ENCODE results near the gene PCDH9. TPM values are rescaled to one million over a fixed set of nuclear protein-coding genes. Genes with fewer than 3 reads are reported as not detected.

The PCDH9 gene
- total RNA-seq, 1 experiment from 2014 or later = 0.11 TPM

- no peaks in the 10 kb centered on the region for H3K27me3 Mint-ChIP-seq (ENCODE audit: insufficient read depth, unreplicated experiment)
- no peaks in the 10 kb centered on the region for H3K9me3 Mint-ChIP-seq (ENCODE audit: unreplicated experiment)
- no TSS peak for BruUV-seq (replicated peaks)
- intact Hi-C loops (cut with micrococcal nuclease; ENCODE audit: unreplicated experiment) = no loop called here
- no peak overlapping the region for H3K4me3 Mint-ChIP-seq (ENCODE audit: unreplicated experiment)
- Histone ChIP-seq H3K4me3 (ENCODE audit: low read depth, low read length) (no peak overlapping the region), H3K27me3 (replicated peaks; ENCODE audit: control insufficient read depth, insufficient read depth, low read length) (no peaks in the 10 kb centered on the region), H3K36me3 (ENCODE audit: control insufficient read depth, insufficient read depth, low read length) (no peaks in the 10 kb centered on the region), H3K9me3 (no peaks in the 10 kb centered on the region; the same call in 1 of the 2 replicates), H3K4me1 (no peaks in the 10 kb centered on the region)
- POLR2A ChIA-PET = no interaction called here
- H3K27ac Mint-ChIP-seq (ENCODE audit: unreplicated experiment) = no peak overlapping the region
- no peaks in the 10 kb centered on the region for H3K36me3 Mint-ChIP-seq (ENCODE audit: insufficient read depth, unreplicated experiment)
- TF ChIP-seq CTCF (IDR thresholded peaks at IDR 0.05; ENCODE audit: insufficient read depth in 1 of 2, low read depth in 1 of 2, low read length in 1 of 2, severe bottlenecking in 1 of 2, unreplicated experiment in 1 of 2) = no peak
- H3K4me1 Mint-ChIP-seq (ENCODE audit: low read depth, unreplicated experiment) = no peaks in the 10 kb centered on the region
- no peak for DNase-seq
- CTCF ChIA-PET = no interaction called here
Measured at GRCh38 chr13:66430728-66431127, 799.4 kb downstream of the PCDH9 start.

- Mint-ChIP-seq H3K4me3 (ENCODE audit: unreplicated experiment) (no peak overlapping the region), H3K36me3 (ENCODE audit: insufficient read depth, unreplicated experiment) (no peaks in the 10 kb centered on the region), H3K27me3 (ENCODE audit: insufficient read depth, unreplicated experiment) (no peaks in the 10 kb centered on the region), H3K4me1 (ENCODE audit: low read depth, unreplicated experiment) (no peaks in the 10 kb centered on the region), H3K27ac (ENCODE audit: unreplicated experiment) (no peak overlapping the region), H3K9me3 (ENCODE audit: unreplicated experiment) (no peaks in the 10 kb centered on the region)
- no TSS peak for BruUV-seq (replicated peaks)
- CTCF ChIA-PET = no interaction called here
- POLR2A ChIA-PET = no interaction called here
- H3K4me3 ChIP-seq (ENCODE audit: low read depth, low read length) = no peak overlapping the region
- intact Hi-C loops (cut with micrococcal nuclease; ENCODE audit: unreplicated experiment) = no loop called here
- no peaks in the 10 kb centered on the region; the same call in 1 of the 2 replicates for H3K9me3 ChIP-seq
- no peaks in the 10 kb centered on the region for H3K4me1 ChIP-seq
- no peaks in the 10 kb centered on the region for H3K27me3 ChIP-seq (replicated peaks; ENCODE audit: control insufficient read depth, insufficient read depth, low read length)
- TF ChIP-seq CTCF (IDR thresholded peaks at IDR 0.05; ENCODE audit: insufficient read depth in 1 of 2, low read depth in 1 of 2, low read length in 1 of 2, severe bottlenecking in 1 of 2, unreplicated experiment in 1 of 2) = no peak
- no peak for DNase-seq
- no peaks in the 10 kb centered on the region for H3K36me3 ChIP-seq (ENCODE audit: control insufficient read depth, insufficient read depth, low read length)
Measured at GRCh38 chr13:66430269-66430668, 799.9 kb downstream of the PCDH9 start.

GRCh38 chr13:66429156-66429555, 801.0 kb downstream of the PCDH9 start:
- no peaks in the 10 kb centered on the region for H3K36me3 ChIP-seq (ENCODE audit: control insufficient read depth, insufficient read depth, low read length)
- no peaks in the 10 kb centered on the region for H3K27me3 ChIP-seq (replicated peaks; ENCODE audit: control insufficient read depth, insufficient read depth, low read length)
- H3K27me3 Mint-ChIP-seq (ENCODE audit: insufficient read depth, unreplicated experiment) = no peaks in the 10 kb centered on the region
- no peaks in the 10 kb centered on the region for H3K4me1 Mint-ChIP-seq (ENCODE audit: low read depth, unreplicated experiment)
- H3K9me3 ChIP-seq = no peaks in the 10 kb centered on the region; the same call in 1 of the 2 replicates
- H3K4me1 ChIP-seq = no peaks in the 10 kb centered on the region
- no peak overlapping the region for H3K4me3 ChIP-seq (ENCODE audit: low read depth, low read length)
- POLR2A ChIA-PET = no interaction called here
- no peak for DNase-seq
- no peaks in the 10 kb centered on the region for H3K9me3 Mint-ChIP-seq (ENCODE audit: unreplicated experiment)
- intact Hi-C loops (cut with micrococcal nuclease; ENCODE audit: unreplicated experiment) = no loop called here
- no peak overlapping the region for H3K4me3 Mint-ChIP-seq (ENCODE audit: unreplicated experiment)
- no peak for TF ChIP-seq CTCF (IDR thresholded peaks at IDR 0.05; ENCODE audit: insufficient read depth in 1 of 2, low read depth in 1 of 2, low read length in 1 of 2, severe bottlenecking in 1 of 2, unreplicated experiment in 1 of 2)
- no TSS peak for BruUV-seq (replicated peaks)
- CTCF ChIA-PET = no interaction called here
- no peak overlapping the region for H3K27ac Mint-ChIP-seq (ENCODE audit: unreplicated experiment)
- H3K36me3 Mint-ChIP-seq (ENCODE audit: insufficient read depth, unreplicated experiment) = no peaks in the 10 kb centered on the region

All from Caco-2 (cell line).